Stimulated activated CD4-positive, alpha-beta T cell treated with anti-CD3 and anti-CD28 coated beads, TNF-alpha, amount 100 ng/mL, for 48 hours (primary cell): ENCODE data around the gene NOS1AP.

Experiments used
- DNase-seq, 3 donors: peaks; one replicate each; pipeline ENCODE4 v3.0.0-alpha.2; 2020; ENCODE audit warnings: low read depth in 3 of 3

Gene NOS1AP

DNA sequence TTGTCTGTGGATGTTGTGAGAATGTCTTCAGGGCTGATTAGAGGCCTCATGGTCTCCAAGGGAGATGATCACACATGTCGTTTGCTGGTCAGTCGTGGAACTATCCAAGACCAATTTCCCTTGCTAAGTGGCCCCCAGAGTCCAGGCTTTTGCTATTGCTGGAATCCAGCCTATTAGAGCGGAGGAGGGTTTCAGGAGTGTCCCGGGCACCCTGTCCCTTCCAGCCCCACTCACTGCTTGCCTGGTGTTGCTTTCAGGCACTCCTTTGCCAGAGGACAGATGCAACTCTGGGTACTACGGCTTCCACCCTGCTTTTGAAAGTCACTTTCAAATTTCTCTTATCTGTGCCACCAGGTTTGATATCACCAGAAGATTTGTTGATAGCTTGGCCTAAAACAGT, 149.1 kb downstream of the NOS1AP start:
- no peak for DNase-seq

DNA sequence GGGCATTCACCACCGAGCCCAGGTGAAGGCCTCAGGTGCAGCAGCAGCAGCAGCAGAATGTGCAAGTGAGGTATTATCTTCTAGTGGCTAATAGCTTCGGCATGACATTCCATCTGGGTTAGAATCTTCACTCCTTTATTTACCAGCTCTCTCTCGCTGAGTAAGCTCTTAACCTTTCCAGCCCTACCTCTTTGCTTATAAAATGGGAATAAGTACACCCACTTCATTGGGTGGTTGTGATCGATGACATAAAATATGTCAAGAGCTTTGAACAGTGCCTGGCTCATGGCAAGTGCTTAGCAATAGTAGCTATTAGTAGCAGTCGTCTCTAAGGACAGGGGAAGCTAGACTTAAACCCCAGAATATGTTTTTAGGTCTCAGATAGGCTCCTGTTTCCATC, 149.5 kb downstream of the NOS1AP start:
- no peak for DNase-seq

DNA sequence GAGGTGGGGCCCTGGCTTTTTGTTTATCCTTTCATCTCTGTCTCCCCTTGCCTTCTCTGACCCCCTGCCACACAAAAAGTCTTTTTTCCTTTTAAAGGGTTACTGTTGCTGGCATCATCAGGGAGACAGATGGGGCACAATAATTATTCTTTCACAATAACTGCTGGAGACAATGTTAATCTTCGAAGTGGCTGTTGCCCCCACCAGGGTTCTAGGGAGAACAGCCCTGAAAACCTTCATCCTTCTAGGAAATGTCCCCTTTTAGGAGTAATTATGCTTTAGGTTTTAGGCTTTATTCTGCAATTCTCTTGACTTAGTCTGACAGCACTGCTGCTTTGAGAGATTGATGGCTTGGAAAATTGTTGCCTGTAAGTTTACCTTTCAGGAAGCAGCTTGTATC, 150.0 kb downstream of the NOS1AP start:
- no peak for DNase-seq

DNA sequence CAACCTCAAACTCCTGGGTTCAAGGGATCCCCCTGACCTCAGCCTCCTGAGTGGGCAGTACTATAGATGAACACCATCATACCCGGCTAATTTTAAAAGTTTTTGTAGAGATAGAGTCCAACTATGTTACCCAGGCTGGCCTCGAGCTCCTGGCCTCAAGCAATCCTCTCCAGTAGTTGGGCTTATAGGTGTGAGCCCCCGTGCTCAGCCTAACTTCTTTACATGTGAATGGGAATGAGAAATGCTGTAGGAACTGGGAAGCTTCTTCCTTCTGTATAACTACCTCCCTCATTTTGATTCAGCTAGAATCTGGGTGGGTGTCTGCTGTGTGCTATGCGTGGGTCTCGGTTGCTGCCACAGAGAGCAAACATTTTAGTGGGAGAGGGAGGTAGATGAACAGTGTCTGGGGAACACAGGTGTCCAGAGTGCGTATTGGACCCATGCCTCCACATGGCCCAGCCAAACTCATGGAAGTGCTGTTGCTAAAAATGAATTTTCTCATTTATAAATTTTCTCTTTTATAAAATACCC, 150.6 kb downstream of the NOS1AP start:
- DNase-seq = no peak

DNA sequence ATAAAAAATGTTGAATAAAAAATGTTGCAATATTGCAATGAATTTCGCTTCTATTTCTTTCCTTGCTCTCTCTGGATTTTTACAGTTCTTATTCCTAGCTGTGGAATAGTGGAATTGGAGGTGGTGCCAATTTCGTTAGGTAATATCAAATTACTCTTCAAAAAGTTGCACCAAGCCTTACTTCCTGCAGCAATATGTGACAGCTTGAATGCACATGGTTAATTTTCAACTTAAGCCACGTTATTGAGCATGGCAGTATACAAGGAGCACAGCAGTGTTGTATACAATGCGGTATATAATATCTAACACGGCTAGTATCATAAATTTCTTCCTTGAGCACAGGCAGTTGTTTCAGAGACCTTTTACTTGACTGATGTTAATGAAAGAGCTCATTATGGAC, 152.5 kb downstream of the NOS1AP start:
- no peak for DNase-seq

DNA sequence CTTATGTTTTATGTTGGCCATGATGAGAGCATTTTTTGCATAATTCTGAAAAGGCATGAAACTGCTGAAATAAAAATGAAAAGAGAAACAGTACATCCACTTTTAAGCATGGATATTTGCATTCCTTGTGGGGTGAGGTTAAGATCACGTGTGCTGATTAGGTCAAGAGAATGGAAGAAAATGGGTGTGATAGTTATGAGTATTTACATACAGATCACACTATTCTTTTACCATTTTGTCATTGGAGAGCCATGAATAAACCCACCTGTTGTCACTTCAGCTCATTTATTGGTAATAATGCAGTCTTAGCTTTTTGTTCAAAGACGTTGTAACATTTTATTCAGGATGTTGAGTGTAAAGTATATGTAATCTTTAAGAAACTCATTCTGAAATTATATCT, 153.2 kb downstream of the NOS1AP start:
- DNase-seq = no peak

DNA sequence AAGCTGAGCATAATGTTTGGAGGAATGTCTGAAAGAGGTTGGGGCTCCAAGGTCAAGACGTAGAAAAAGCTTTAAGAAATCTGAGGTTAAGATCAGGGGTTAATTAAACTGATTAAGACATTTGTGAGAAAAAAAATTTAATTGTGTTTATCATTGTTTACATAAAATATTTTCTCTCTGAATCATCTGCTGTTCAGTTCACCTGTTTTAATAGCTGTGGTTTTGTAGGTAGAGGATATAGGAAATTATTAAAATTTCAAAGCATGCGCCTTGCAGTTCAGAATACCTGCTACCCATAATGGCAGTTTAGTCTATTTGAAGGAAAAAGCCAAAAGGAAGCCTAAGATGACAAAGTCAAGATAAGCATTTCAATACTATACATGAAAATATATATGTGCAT, 154.0 kb downstream of the NOS1AP start:
- DNase-seq = no peak

DNA sequence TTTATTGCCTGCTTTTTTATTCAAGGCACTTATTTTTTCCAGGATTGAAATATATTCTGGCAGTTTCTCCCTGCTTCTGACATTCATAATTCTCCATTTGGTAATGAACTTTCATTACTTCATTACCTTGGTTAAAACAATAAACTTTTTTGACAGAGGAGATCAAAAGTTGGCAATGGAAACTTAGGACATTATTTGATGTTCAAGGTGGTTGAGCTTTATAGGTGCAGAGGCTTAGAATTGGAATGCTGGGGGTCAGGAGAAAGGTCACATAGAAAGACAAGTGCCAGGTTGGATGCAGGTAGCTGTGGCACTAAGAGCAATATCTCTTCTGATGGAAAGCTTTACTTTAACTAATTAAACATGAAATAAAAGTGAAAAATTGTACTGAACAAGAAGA, 154.8 kb downstream of the NOS1AP start:
- no peak for DNase-seq

DNA sequence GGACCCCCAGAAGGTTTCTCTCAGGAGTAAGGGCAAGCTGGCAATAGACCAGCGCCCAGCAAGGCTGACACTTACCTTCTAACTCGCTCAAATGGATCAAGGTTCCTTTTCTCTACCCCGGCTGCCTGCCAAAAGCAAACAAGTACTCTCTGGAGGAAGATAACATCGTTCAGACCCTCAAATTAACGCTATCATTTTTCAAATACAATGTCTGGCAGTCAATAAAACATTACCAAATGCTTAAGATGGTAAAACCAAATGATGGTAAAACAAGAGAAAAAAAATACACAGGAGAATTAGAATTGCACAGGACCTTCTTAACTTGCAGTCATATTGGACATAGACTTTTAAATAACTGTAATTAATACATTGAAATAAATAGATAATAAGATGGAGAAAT, 159.1 kb downstream of the NOS1AP start:
- DNase-seq = no peak

DNA sequence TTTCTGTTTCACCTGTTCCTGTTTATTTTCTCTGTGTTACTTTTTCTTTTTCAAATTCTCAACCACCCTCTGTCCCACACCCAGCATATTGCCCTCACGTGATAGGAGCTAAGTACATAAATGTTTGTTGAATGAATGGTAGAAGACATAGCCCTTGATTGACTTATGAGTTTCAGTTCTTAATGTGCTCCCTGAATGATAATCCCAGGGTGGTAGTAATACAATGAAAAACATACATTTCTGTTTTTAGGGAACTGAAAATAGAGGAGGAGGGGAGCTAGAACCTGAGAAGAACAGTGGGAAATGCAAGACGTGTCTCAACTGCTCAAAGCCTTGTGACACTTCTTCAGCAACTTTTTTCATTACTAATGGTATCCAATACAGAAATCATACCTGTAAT, 160.1 kb downstream of the NOS1AP start:
- DNase-seq = no peak

DNA sequence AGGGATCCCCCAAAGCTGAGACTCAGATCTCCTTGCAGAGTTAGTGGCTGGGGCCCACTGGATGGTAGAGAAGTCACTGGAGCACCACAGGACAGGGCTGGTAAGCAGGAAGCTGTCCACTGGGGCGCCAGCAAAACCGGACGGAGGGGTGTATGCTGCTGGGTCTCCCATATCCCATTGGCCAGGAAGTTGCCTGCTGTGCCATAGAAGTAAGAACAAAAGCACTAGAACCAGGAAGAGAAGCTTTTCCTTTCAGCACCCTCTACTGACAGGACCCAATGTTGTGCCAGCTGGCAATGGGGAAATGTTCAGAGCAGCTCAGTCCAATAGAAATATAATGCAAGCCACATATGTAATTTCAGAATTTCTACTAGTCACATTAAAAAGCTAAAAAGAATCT, 160.6 kb downstream of the NOS1AP start:
- DNase-seq = no peak

DNA sequence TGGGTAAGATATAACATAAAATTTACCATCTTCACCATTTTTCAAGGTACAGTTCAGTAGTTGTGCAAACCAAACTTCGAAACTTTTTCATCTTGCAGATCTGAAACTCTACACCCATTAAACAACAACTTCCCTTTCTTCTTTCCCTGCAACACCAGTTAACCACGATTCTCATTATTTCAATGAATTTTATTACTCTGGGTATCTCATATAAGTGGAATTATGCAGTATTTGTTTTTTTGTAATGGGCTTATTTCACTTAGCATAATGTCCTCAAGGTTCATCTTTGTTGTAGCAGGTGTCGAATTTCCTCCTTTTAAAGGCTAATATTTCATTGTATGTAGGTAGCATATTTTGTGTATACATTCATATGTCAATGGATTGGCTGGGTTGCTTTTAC, 161.0 kb downstream of the NOS1AP start:
- DNase-seq = no peak

DNA sequence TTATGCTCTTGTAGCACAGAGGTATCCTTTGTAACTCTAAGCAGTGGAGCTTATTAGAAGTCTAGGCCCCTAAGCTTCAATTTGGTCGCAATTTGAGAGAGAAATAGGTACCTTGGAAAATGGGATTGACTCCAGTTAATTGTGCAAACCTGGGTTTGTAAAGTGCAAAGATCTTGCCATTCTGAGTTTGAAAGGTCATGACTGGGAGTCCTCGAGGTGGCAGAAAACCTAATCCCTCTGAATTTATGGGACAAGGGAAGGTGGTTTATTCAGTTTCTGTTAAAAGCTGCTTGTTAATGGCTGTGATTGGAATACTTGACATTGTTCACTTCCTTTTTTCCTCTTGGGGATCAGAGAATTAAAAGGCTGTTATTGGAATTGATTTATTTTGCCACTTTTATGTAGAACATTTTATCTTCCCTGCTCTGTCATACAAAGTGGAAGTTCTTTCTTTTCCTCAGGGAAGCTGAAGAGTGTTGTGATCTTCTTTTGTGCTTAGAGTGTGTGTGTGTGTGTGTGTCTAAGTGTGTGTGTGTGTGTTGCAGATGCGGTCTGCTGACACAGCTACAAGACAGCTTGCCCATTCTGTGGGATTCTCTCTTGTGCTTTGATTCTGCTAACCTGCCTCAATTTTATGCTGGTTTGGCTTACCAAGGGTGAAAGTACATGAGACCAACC, 162.7 kb downstream of the NOS1AP start:
- no peak for DNase-seq

DNA sequence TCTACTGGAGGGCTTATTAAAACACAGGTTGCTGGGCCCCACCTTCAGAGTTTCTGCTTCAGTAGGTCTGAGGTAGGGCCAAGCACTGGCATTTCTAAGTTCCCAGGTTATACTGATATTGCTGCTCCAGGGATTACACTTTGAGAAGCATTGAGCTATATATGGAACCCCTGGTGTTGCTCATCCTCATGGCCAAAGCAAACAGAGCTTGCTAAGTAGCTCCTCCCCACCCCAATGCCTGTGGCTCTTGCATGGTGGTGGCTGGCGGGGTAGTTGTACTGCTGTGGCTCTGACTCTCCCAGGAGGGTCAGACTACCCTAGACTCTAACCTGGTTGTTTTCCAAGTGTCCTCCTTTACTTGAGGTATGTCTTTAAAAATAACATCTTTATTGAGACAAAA, 163.6 kb downstream of the NOS1AP start:
- DNase-seq = no peak

DNA sequence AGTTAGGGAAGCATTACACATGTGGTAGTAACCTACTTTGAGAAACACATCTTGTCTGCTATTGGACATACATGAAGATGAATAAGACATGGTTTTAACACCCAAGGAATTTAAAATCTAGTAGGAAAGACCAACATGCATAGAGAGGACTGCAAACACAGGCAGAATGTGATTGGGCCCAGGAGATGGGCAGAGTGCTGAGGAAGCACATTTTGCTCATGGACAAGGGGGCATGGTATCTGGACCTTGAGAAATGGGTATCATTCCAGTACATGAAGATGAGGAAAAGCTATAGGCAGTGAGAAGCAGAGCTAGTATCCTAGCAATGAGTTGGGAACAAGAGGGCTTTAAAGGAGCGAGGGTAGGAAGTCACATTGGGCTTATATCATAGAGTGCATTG, 164.4 kb downstream of the NOS1AP start:
- no peak for DNase-seq

DNA sequence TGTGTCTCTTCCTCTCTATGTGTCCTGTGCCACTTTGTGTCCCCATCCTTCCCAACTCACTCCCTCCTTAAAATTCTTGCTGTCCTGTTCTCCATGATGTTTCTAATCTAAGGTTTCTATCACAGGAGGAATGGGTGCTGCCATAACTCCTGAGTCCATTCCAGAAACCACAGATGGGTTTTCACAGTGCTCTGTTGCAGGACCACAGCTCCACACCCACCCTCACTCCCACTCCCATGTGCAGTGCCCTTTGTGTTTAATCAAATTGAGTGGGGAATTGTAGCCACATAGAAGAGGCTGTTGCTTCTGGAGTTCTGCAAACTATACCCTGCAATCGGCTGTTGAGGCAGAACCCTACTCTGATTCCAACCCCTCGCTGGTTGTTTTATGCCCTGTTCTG, 165.1 kb downstream of the NOS1AP start:
- no peak for DNase-seq

DNA sequence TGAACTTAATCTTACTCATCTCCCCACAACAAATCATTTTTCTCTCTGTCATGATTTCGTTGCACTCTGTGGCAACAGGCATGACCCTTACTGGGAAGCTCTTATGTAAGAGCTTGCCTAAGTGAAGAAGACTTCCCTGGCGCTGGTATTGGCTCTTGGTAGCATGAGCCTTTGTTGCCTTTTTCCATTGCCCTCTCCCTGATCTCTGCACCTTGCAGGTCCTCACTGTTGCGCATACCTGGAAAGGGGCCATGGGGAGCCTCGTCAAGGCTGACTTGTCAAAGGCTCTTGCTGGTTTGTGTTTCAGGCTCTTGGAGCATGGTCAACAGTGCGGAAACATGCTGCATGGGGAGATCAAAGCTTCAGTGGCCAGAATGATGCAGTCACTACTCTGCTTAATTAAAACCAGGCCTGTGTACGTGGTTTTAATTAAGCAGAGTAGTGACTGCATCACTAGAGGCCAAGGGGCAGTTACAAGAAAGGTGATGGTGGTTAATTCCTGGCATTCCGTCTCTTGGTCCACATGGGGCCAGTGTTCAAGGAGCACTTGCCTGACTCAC, 165.8 kb downstream of the NOS1AP start:
- DNase-seq = no peak

DNA sequence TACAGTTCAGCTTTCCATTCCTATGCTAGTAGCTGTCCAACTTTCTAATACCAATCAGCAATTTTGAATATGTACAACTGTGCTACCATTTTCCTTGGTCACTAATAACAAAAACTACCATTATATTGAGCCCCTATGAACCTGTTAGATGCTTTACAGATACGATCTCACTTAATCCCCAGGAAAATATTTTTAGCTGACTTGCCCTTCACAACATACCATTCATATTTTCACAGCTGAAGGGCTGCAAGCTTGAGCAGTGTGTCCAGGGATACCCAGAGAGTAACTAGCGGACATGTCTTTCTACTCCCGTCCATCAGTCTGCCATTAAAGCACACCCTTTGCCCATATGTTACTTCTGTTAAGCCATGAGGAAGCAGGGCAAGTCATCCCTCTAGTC, 166.7 kb downstream of the NOS1AP start:
- no peak for DNase-seq

DNA sequence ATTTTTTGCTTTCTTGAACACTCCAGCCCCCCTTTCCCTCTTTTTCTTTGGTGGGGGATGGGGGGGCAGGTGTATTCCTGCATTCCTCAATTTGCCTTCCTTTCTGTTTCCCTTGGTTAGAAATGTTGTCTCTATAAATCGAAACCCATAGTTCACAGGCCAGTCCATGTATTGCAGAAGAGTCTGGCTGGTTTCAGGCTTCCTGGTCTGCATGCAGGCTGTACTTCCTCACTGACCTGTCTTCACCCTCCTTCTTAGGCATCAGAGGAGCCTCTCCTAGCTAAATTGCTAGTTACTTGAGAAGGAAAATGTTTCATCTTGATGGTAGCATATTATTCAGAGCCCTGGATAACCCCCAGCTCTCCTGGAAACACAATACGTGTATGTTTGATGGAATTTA, 167.1 kb downstream of the NOS1AP start:
- no peak for DNase-seq

DNA sequence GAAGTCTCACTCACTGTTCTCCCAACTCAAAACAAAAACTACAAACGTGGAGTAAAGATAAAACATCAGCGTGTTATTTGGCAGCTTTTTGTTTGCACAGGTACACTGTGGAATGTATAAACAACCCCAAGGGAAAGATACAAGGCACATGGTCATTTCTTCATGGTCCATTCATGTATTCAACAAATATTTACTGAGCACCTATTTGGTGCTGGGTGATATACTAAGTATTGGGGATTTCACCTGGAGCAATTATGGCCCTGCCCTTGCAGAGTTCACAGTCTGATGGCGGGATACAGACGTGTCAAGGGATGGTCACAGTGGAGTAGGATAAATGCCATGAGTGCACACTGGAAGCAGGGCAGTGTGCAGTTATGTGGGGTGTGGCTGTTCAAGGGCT, 171.1 kb downstream of the NOS1AP start:
- DNase-seq = no peak

DNA sequence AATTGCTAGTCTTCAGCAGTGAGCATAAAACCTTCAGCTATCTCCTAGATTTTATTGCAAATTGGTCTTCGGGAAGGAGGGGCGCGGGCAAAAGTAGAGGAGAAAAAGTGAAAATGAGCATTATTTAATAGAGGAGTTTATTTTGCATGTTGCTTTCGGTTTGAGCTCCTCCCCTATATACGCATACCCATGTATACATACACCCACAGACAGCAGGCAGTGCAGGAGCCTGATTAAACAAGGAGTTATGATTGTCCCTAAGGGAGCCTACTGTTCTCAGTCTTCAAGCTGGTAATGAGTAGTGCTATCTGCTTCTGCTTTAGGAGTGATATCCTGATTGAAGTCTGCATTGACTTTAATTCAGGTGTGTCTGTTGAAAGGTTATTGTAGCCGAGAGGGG, 173.3 kb downstream of the NOS1AP start:
- DNase-seq = no peak

DNA sequence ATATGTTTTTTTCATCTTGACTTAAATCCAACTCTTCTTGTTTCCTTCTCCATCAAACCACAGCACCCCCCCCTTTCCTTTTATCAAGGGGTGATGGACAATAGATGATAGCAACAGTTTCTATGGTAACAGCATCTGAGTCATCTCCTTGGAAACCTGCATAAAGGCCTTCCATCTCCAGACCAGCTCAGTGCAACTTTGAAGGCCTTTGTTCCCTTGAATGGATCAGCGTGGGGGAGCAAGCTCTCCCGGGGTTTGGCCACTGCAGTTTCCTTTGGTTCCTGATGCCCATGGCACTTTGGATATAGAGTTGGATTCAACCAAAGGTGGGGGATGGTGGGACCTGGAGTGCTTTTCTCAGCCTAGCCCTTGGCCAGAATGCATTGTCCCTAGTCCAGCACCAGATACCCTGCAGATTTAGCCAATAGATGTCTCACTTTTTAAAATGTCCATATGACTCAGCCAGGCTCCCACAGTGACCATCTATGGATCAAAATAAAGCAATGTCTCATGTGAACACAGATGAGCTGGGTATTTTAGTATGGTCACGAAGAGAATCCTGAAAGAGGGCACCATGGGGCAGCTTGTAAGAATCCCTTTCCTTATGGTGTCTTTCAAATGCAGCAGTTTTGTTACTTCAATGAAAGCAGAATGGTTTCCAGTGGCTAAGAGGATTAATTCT, 179.5 kb downstream of the NOS1AP start:
- no peak for DNase-seq

DNA sequence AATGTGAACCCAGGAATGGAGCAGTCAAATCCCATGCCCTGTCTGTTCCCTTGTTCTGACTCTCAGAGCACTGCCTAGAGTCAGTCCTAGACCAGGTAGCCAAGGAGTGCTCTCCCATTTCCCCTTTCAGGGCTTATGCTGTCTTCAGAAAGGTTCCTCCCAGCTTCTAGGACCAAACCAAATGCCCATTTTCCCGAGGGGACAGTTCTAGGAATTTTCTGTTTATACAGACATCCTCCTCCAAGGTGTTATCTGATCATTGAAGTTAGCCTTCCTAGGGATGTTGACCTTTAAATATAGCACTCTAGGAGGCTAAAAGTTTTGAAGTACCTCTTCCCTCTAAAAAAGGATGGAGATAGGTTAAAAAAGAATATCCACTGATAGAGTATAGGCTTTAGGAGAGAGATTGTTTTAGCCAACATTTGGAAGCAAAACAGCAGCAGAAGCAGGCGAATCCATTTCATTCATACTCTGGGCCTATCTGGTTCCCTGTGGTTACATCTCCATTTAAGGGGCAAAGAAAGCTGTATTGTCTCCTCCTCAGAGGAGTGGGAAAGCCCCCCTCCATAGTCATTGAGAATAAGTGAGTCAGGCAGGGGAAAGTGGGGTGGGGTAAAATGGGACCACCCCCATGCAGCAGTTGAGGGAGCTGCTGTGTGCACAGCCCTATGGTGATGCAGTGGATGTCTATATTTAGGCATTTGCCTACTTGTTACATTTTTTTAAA, 180.7 kb downstream of the NOS1AP start:
- DNase-seq = no peak
